Adrenal gland (tissue), 12 donors: ENCODE data around the gene IL11. TPM values are rescaled to one million over a fixed set of nuclear protein-coding genes. Genes with fewer than 3 reads are reported as not detected.
"Not testable (repeated sequence)": the region's sequence is repeated elsewhere in the genome, so short reads cannot be mapped to it uniquely, and the experiment has no call there.

Experiments
- DNase-seq, 7 donors: peaks; one replicate each; pipeline ENCODE4 v3.0.0-alpha.2; 2019 to 2020
- H3K27ac ChIP-seq, 5 donors: fragments of 200-600 bp; sonication (generic) in 4 of 5; 1 replicate in 3 of 5; 2 replicates in 2 of 5; pipeline versions ENCODE4 v1.5.1 to v1.8.0; 2016 to 2020; ENCODE audit warnings: mild to moderate bottlenecking in 1 of 5
- H3K27me3 ChIP-seq: fragments of 200-600 bp; 2 replicates; pipeline ENCODE4 v1.8.0; 2021
- H3K36me3 ChIP-seq, 2 donors: fragments of 200-600 bp; replicated peaks in 1 of 2; 1 replicate in 1 of 2; 2 replicates in 1 of 2; pipeline versions ENCODE4 v1.5.1 to v1.8.0; 2018 to 2022
- H3K4me1 ChIP-seq, 2 donors: fragments of 200-600 bp; replicated peaks in 1 of 2; 1 replicate in 1 of 2; 2 replicates in 1 of 2; pipeline versions ENCODE4 v1.5.1 to v1.8.0; 2018 to 2021
- H3K4me3 ChIP-seq, 4 donors: fragments of 200-600 bp; sonication (generic) in 3 of 4; one replicate each; pipeline ENCODE4 v1.5.1; 2016 to 2018
- H3K9me3 ChIP-seq, 3 donors: fragments of 200-600 bp; sonication (generic) in 1 of 3; replicated peaks in 1 of 3; 1 replicate in 2 of 3; 2 replicates in 1 of 3; pipeline versions ENCODE4 v1.5.1 to v1.8.0; 2016 to 2021
- POLR2A ChIP-seq, 2 donors: fragments of 450-650 bp; IDR thresholded peaks; one replicate each; pipeline ENCODE4 v1.6.1; 2017; ENCODE audit warnings: antibody characterized with exemption in 2 of 2, mild to moderate bottlenecking in 2 of 2, moderate library complexity in 1 of 2
- WGBS, 4 donors: extraction: QIAGEN DNeasy Blood & Tissue Kit in 2 of 4; methylation state at CpG; one replicate each; pipeline versions ENCODE4 v1.1.5 to v1.1.7; 2013 to 2017; 5-methylcytosine and 5-hydroxymethylcytosine counted together
- intact Hi-C, 2 donors: fragments of 100-400 bp; cut with DNase I; formaldehyde crosslinking; loops; one replicate each; pipeline versions ENCODE4 v1.14.1 to v1.15.0; 2022 to 2023
- polyA plus RNA-seq, 3 donors: library from polyadenylated mRNA; stranded (reverse); fragments of 200-250 nt in 2 of 3; fragments of 350-450 nt in 1 of 3; fragmentation: Illumina TruSeq in 1 of 3; extraction: RNeasy Lipid Tissue Mini Kit (QIAGEN cat#74804) in 1 of 3; gene quantifications; one replicate each; pipeline ENCODE4 v1.2.3, GENCODE V29; 2013 to 2014
- total RNA-seq, 9 donors: library from RNA; depleted of rRNA in 4 of 9; stranded (reverse); fragments of >200 nt in 4 of 9; fragments of 120-200 nt in 1 of 9; fragmentation: NEBNext Ultra II Directional in 1 of 9; extraction: Animal tissue kit (Norgen Biotek cat#: 25700) in 1 of 9; gene quantifications; one replicate each; pipeline versions ENCODE4 v1.1.0 to v1.2.4, GENCODE V29; 2013 to 2023
- TF ChIP-seq, protein P1 (sequence below), 6 experiments: fragments of 450-650 bp in 4 of 6; fragments of 200-600 bp in 2 of 6; sonication (generic) in 1 of 6; IDR thresholded peaks; 1 replicate in 5 of 6; 2 replicates in 1 of 6; pipeline versions ENCODE4 v1.5.1 to v1.8.0; 2016 to 2021; ENCODE audit warnings: antibody characterized with exemption in 6 of 6, mild to moderate bottlenecking in 2 of 6, moderate library complexity in 1 of 6
- donor health status: healthy with polysubstance abuse.
- donor health status: Bipolar disorder and iron deficiency.
- donor health status: DM: yes; HTN: yes; CAD: no.
- donor health status: DM: no; HTN: no; CAD: no.
- donor health status: DM: no; HTN: no; CAD: no.
- donor health status: DM: yes; HTN: yes; CAD: no.

IL11 gene
- total and polyA plus RNA-seq, 12 donors, result 0.17 to 1.1 (median 0.26) TPM; not detected in 8

DNA sequence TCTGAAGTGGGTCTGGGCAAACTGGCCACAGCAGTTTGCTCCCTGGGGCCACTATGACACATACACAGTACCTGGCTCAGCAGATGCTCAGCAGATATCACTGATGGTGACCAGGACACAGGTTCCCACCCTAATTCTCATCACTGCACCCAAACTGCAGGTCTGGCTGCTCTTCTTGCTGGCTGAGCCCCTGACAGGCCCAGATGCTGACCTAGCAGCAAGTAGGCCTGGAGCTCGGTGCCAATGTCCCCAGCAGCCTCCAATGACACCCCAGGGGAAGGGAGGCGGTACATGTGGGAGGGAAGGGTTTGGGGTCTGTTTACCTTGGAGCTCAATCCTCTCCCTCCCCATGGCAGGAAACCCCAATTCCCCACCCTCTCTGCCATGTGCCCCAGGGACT is 32.2 kb upstream of the IL11 start:
- H3K27me3 ChIP-seq, result no peaks in the 10 kb centered on the region
- WGBS, 4 donors, result 86 to 100% (median 92%) methylated on average over 2 of the region's 2 CpGs
- H3K4me1 ChIP-seq, result peaks cover 6 to 18% of the 10 kb centered on the region in 2 donors
- TF ChIP-seq, protein P1, sequence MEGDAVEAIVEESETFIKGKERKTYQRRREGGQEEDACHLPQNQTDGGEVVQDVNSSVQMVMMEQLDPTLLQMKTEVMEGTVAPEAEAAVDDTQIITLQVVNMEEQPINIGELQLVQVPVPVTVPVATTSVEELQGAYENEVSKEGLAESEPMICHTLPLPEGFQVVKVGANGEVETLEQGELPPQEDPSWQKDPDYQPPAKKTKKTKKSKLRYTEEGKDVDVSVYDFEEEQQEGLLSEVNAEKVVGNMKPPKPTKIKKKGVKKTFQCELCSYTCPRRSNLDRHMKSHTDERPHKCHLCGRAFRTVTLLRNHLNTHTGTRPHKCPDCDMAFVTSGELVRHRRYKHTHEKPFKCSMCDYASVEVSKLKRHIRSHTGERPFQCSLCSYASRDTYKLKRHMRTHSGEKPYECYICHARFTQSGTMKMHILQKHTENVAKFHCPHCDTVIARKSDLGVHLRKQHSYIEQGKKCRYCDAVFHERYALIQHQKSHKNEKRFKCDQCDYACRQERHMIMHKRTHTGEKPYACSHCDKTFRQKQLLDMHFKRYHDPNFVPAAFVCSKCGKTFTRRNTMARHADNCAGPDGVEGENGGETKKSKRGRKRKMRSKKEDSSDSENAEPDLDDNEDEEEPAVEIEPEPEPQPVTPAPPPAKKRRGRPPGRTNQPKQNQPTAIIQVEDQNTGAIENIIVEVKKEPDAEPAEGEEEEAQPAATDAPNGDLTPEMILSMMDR (IDR thresholded peaks at IDR 0.05), result no peak
- no peak for TF ChIP-seq POLR2A (IDR thresholded peaks at IDR 0.05)
- H3K4me3 ChIP-seq, result no peak overlapping the region
- intact Hi-C loops, result no loop called here
- no peak overlapping the region for H3K27ac ChIP-seq
- DNase-seq, result no peak
- H3K36me3 ChIP-seq, result peaks cover 0 to 44% of the 10 kb centered on the region in 2 donors
- H3K9me3 ChIP-seq, result no peaks in the 10 kb centered on the region

DNA sequence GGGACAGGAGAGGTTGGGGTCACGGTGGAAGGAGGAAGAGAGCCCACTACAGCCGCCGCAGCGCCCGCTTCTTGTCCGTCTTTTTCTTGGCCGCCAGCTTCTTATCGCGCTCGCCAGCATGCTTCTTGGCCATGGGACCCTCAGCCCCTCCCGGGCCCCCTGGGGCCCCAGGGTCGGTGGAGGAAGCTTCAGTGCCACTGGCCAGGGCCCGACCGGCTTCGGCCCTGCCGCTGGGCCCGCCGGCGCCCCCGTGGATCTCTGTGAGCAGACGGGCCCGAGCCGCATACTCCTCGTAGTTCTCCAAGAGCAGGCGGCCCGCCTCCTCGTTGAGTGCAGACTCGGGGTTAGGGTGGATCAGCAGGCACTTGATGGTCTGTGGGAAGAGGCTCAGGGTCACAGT is 31.1 kb upstream of the IL11 start:
- DNase-seq, H3K4me1 ChIP-seq, intact Hi-C loops, H3K27me3 ChIP-seq, H3K4me3 ChIP-seq, H3K27ac ChIP-seq, H3K9me3 ChIP-seq: not testable (repeated sequence)
- H3K36me3 ChIP-seq, result peaks cover 0 to 44% of the 10 kb centered on the region in 2 donors
- whole genome bisulfite sequencing, 4 donors, result 80 to 88% (median 83%) methylated on average over 1 to 19 of the region's 28 CpGs

DNA sequence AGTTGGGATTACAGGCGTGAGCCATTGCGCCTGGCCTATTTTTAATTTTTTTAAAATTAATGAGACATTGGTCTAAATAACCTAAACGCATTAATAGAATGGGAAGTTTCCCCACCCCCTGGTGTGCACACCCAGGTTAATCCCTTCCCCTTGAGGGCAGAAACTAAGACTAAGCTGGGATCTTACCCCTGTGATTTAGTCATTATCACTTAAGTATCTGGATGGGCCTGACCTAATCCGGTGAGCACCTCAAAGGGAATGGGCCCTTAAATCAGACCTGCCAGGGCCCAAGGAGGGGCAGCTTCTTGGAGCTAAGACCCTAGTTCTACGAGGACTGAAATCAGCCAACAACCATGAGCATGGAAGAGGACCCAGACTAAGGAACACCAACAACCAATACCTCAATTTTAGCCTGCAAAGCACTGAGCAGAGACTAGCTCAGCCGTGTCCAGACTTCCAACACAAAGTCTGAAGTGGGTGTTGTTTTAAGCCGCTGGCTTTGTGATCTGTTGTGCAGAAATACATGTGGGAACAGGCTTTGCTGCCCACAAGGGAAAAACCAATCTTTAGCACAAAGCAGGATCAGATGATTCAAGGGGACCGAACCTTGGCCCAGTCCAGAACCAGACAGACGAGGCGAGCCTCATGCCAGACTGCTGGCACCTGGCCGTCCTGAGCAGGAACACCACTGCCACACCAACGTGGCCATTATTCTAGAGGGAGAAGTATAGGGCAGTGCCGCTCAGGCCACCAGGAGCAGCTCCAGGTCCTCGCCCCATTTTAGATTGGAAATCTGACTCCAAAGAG is 30.2 kb upstream of the IL11 start:
- intact Hi-C loops, result no loop called here
- no peak for DNase-seq
- 89 to 91% (median 91%) methylated on average over 7 to 14 of the region's 14 CpGs for WGBS, 4 donors
- Histone ChIP-seq H3K4me1 (peaks cover 0 to 1% of the 10 kb centered on the region in 2 donors), H3K4me3 (no peak overlapping the region), H3K27me3 (no peaks in the 10 kb centered on the region), H3K9me3 (no peaks in the 10 kb centered on the region), H3K27ac (no peak overlapping the region), H3K36me3 (peaks cover 0 to 36% of the 10 kb centered on the region in 2 donors)
- TF ChIP-seq, protein P1 (IDR thresholded peaks at IDR 0.05), result no peak
- no peak for TF ChIP-seq POLR2A (IDR thresholded peaks at IDR 0.05)

DNA sequence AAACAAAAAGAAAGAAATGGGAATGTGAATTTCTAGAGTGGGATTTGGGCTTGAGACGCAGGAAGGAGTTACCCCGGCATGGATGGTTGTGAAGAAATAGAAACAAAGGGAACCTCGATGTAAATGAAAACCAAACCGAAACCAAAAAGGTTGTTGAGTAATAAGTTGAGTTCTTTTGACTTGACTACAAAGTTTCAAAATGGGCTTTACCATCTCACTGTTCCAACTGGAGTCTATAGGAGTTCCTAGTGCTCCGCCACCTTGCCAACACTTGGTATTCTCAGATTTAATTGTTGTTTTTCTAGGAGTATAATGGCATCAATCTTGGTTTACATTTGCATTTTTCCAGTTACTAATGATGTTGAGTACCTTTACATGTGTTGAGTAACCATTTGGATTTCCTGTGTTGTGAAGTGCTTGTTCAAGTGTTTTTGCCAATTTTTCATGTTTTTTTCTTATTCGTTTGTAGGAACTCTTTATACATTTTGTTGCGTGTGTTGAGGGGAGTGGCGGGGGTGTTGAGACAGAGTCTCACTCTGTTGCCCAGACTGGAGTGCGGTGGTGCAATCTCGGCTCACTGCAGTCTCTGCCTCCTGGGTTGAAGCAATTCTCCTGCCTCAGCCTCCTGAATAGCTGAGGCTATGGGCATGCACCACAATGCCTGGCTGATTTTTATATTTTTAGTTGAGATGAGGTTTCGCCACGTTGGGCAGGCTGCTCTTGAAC is 28.1 kb upstream of the IL11 start:
- Histone ChIP-seq H3K27ac (no peak overlapping the region), H3K4me3 (no peak overlapping the region), H3K4me1 (no peaks in the 10 kb centered on the region), H3K9me3 (no peaks in the 10 kb centered on the region), H3K36me3 (peaks cover 0 to 29% of the 10 kb centered on the region in 2 donors), H3K27me3 (no peaks in the 10 kb centered on the region)
- 74 to 87% (median 82%) methylated on average over 12 of the region's 12 CpGs for WGBS, 4 donors
- DNase-seq, result no peak
- intact Hi-C loops, result no loop called here
- TF ChIP-seq, protein P1 (IDR thresholded peaks at IDR 0.05), result no peak
- TF ChIP-seq POLR2A (IDR thresholded peaks at IDR 0.05), result no peak
